Measurements from ENCODE around the gene SLC6A19.

SLC6A19 gene

DNA sequence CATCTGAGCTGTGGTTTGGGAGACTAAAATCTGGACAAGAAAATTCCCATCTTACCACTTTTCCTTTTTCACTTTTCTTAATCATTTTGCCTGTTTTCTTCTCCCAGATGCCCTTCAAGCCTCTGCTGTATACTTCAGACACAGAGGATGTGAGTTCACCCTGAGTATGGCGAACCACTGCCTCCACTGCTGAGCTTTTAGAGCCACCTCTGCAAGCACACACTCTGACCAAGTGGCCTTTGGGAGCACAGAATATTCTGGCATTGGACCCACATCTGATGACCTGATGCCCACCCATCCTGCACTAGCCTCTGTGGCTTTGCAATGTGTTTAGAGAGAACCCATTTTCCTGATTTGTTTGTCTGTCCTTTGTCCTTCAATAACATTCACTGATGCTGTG lies 61.0 kb downstream of the SLC6A19 start:
- TF ChIP-seq, protein P1, sequence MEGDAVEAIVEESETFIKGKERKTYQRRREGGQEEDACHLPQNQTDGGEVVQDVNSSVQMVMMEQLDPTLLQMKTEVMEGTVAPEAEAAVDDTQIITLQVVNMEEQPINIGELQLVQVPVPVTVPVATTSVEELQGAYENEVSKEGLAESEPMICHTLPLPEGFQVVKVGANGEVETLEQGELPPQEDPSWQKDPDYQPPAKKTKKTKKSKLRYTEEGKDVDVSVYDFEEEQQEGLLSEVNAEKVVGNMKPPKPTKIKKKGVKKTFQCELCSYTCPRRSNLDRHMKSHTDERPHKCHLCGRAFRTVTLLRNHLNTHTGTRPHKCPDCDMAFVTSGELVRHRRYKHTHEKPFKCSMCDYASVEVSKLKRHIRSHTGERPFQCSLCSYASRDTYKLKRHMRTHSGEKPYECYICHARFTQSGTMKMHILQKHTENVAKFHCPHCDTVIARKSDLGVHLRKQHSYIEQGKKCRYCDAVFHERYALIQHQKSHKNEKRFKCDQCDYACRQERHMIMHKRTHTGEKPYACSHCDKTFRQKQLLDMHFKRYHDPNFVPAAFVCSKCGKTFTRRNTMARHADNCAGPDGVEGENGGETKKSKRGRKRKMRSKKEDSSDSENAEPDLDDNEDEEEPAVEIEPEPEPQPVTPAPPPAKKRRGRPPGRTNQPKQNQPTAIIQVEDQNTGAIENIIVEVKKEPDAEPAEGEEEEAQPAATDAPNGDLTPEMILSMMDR (IDR thresholded peaks at IDR 0.05; ENCODE audit: insufficient read depth, low read length) = no peak
- no peak for TF ChIP-seq POLR2AphosphoS5 (IDR thresholded peaks at IDR 0.05; ENCODE audit: low read depth)
- no peak for TF ChIP-seq SPI1 (IDR thresholded peaks at IDR 0.05; ENCODE audit: borderline replicate concordance, low read depth)
- TF ChIP-seq, protein P2, sequence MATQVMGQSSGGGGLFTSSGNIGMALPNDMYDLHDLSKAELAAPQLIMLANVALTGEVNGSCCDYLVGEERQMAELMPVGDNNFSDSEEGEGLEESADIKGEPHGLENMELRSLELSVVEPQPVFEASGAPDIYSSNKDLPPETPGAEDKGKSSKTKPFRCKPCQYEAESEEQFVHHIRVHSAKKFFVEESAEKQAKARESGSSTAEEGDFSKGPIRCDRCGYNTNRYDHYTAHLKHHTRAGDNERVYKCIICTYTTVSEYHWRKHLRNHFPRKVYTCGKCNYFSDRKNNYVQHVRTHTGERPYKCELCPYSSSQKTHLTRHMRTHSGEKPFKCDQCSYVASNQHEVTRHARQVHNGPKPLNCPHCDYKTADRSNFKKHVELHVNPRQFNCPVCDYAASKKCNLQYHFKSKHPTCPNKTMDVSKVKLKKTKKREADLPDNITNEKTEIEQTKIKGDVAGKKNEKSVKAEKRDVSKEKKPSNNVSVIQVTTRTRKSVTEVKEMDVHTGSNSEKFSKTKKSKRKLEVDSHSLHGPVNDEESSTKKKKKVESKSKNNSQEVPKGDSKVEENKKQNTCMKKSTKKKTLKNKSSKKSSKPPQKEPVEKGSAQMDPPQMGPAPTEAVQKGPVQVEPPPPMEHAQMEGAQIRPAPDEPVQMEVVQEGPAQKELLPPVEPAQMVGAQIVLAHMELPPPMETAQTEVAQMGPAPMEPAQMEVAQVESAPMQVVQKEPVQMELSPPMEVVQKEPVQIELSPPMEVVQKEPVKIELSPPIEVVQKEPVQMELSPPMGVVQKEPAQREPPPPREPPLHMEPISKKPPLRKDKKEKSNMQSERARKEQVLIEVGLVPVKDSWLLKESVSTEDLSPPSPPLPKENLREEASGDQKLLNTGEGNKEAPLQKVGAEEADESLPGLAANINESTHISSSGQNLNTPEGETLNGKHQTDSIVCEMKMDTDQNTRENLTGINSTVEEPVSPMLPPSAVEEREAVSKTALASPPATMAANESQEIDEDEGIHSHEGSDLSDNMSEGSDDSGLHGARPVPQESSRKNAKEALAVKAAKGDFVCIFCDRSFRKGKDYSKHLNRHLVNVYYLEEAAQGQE (IDR thresholded peaks at IDR 0.05; ENCODE audit: insufficient replicate concordance, low read depth) = no peak
- Histone ChIP-seq H3K27me3 (ENCODE audit: insufficient read depth, poor library complexity, severe bottlenecking) (no peaks in the 10 kb centered on the region), H3K27ac (replicated peaks) (no peak overlapping the region), H3K4me3 (replicated peaks; ENCODE audit: insufficient read depth, low read length) (no peak overlapping the region)
- no peak for DNase-seq (ENCODE audit: low read depth in 1 of 2, low spot score in 1 of 2)

DNA sequence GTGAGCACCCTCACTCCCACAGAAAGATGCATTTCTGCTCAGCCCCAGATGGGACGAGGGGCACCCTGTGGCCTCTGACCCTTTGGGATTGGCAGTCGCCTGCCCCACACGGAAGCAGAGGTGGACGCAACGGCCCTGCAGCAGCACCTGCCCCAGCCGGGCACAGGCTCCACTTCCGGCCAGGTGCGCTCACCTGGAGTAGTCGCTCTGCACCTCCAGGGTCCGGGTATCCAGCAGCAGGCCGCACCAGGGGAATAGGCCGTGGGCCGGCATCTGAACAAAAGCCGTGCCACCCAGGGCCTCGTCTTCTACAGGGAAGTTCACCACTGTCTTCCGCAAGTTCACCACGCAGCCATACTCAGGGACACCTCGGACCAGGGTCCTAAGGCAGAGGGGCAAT lies 62.8 kb downstream of the SLC6A19 start:
- TF ChIP-seq, protein P1 (IDR thresholded peaks at IDR 0.05; ENCODE audit: insufficient read depth, low read length) = no peak
- TF ChIP-seq SPI1 (IDR thresholded peaks at IDR 0.05; ENCODE audit: borderline replicate concordance, low read depth) (no peak), POLR2AphosphoS5 (IDR thresholded peaks at IDR 0.05; ENCODE audit: low read depth) (no peak), GABPA (IDR thresholded peaks at IDR 0.05; ENCODE audit: low read depth) (no peak)
- TF ChIP-seq, protein P2 (IDR thresholded peaks at IDR 0.05; ENCODE audit: insufficient replicate concordance, low read depth) = no peak
- H3K27me3 ChIP-seq (ENCODE audit: insufficient read depth, poor library complexity, severe bottlenecking) = no peaks in the 10 kb centered on the region
- no peak for DNase-seq (ENCODE audit: low read depth in 1 of 2, low spot score in 1 of 2)
- no peak overlapping the region for H3K27ac ChIP-seq (replicated peaks)
- H3K4me3 ChIP-seq (replicated peaks; ENCODE audit: insufficient read depth, low read length) = no peak overlapping the region

DNA sequence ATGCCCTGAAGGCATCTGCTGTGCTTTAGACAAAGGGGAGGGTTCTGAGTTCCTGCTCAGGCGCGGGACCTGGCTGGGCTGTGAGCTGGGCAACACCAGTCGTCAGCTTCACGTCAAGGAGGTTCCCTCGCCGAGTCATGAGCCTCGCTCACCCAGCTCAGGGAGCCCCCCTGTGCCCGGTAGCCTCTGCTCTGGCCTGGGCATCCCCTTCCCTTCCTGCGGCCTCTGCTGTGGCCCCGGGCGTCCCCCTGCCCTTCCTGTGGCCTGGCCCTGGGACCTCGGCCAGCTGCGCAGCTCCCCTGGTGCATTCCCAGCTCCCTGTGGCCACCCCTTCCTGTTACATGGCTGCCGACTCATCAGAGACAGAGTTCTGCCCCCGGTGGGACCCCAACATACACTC lies 63.6 kb downstream of the SLC6A19 start:
- Histone ChIP-seq H3K27ac (replicated peaks) (no peak overlapping the region), H3K27me3 (ENCODE audit: insufficient read depth, poor library complexity, severe bottlenecking) (no peaks in the 10 kb centered on the region), H3K4me3 (replicated peaks; ENCODE audit: insufficient read depth, low read length) (no peak overlapping the region)
- TF ChIP-seq, protein P1 (IDR thresholded peaks at IDR 0.05; ENCODE audit: insufficient read depth, low read length) = no peak
- TF ChIP-seq, protein P2 (IDR thresholded peaks at IDR 0.05; ENCODE audit: insufficient replicate concordance, low read depth) = no peak
- TF ChIP-seq SPI1 (IDR thresholded peaks at IDR 0.05; ENCODE audit: borderline replicate concordance, low read depth) (no peak), POLR2AphosphoS5 (IDR thresholded peaks at IDR 0.05; ENCODE audit: low read depth) (no peak), GABPA (IDR thresholded peaks at IDR 0.05; ENCODE audit: low read depth) (no peak)
- no peak for DNase-seq (ENCODE audit: low read depth in 1 of 2, low spot score in 1 of 2)
